Measurements from ENCODE around the gene HDAC4.
A peak's percentile ranks its signal among the peaks of the same experiment; 100 is the strongest.

HDAC4 gene

DNA sequence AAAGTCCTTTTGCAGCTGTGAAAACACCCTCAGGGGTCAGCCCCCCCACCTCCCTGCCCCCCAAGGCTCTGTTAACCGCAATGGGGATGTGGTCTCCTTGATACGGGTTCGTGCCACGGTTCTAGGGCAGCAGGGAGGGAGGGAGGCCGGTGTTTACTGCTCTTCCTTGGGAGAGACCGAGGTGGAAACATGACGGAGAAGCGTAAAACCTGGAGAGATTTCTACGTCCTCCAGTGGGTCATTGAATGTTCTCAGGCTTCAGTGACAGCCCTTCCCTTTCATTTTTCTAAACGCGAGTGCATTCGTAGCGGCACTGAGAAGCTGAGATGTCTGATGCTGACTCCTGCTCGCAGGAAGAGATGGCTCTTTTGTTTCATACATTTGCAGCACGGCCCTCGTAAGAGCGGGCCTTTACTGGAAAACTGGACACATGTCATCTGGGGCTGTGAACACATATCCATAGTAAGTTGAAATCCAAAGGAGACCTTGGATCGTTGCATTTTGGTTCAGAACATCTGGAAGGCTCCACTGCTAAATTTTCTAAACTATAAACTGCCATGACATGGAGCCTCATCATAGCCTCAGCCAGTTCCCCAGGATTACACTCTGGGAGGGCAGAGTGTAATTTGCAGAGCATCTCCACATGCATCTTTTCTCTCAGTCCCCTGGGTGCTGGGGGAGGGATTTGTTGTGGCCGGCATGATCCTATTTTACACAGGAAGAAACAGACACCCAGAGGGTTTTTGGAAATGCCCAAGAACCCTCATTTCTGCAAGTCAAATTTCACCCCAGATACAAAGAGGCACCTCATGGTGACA is 40.6 kb upstream of the HDAC4 start:
- peak overlapping the region; percentile 67 to 87 (median 76) for H3K27ac ChIP-seq
- H3K36me3 ChIP-seq, result no peaks in the 10 kb centered on the region
- peaks cover 75 to 99% (median 87%) of the 10 kb centered on the region in 10 experiments for H3K4me1 ChIP-seq
- H3K4me3 ChIP-seq, result peak overlapping the region; percentile 52 to 65 (median 56)
- peaks cover 2 to 30% (median 15%) of the 10 kb centered on the region in 11 experiments; a peak in 21 of 22 replicates for H3K9me3 ChIP-seq (replicated peaks in 1 of 11)
- H4K20me1 ChIP-seq, result no peaks in the 10 kb centered on the region
- peak overlapping the region; percentile 88 to 98 (median 95) for H3K4me2 ChIP-seq
- no peak for TF ChIP-seq Cebpa-rat (IDR thresholded peaks at IDR 0.05)
- H3K27me3 ChIP-seq, result no peaks in the 10 kb centered on the region
- peak overlapping the region; percentile 65 to 81 (median 77) for H3K9ac ChIP-seq

DNA sequence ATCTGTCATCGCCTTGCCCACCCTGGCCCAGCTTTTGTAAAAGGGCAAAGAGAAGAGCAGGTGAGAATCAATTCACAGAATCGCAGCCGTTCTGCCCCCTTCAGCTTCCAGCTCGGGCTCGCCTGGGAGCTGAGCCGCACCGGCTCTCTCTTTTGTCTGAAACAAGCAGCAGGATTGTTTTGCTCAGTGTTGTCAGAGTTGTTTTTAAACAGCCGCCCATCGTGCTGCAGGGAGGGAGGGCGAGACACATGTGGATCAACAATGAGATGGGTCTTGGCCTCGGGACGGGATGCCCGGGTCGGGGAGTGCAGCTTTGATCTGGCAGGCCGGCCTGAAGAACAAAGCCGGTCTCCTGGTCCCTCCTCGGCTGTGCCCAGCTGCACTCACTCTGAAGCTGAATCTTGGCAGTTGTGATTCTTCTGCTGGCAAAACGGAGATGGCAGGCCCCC is 39.7 kb upstream of the HDAC4 start:
- peak overlapping the region; percentile 52 to 65 (median 56) for H3K4me3 ChIP-seq
- H4K20me1 ChIP-seq, result no peaks in the 10 kb centered on the region
- H3K4me2 ChIP-seq, result peak overlapping the region; percentile 88 to 98 (median 95)
- TF ChIP-seq Cebpa-rat (IDR thresholded peaks at IDR 0.05), result no peak
- peak overlapping the region; percentile 67 to 87 (median 76) for H3K27ac ChIP-seq
- H3K9ac ChIP-seq, result peak overlapping the region; percentile 65 to 81 (median 77)
- no peaks in the 10 kb centered on the region for H3K27me3 ChIP-seq
- H3K9me3 ChIP-seq (replicated peaks in 1 of 11), result peaks cover 9 to 28% (median 17%) of the 10 kb centered on the region in 11 experiments; a peak in 20 of 22 replicates
- peaks cover 75 to 97% (median 84%) of the 10 kb centered on the region in 10 experiments for H3K4me1 ChIP-seq
- no peaks in the 10 kb centered on the region for H3K36me3 ChIP-seq

DNA sequence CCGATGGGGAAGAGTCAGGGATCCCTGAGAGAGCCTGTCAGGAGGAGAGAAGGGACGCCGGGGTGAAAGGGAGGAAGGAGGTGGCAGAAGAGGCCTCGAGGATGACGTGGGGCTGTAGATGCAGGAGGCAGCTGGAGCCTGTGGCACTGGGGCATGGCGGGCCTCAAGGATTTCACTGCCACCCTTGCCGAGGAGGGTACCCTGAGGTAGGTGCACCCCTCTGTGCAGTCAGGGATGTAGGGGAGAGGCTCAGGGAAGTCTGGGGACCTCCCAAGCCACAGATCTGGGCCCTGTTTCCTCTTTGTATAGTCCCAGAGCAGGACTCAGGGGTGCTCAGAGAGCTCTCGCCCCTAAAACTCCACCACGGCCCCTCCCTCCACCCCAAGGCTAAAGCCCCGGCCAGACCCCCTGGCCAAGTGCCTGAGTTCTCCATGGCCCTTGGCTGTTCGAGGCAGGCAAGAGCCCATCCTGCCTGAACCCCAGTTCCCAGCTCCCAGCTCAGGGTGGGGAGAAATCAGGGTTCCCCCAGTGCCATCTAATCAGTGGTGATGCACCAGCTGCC is 39.0 kb upstream of the HDAC4 start:
- Histone ChIP-seq H3K9me3 (replicated peaks in 1 of 11) (peaks cover 13 to 25% (median 18%) of the 10 kb centered on the region in 11 experiments; a peak in 21 of 22 replicates), H3K4me1 (peaks cover 75 to 90% (median 83%) of the 10 kb centered on the region in 10 experiments), H4K20me1 (no peaks in the 10 kb centered on the region), H3K4me2 (peak overlapping the region; percentile 88 to 98 (median 95)), H3K27ac (peak overlapping the region; percentile 67 to 87 (median 76)), H3K9ac (peak overlapping the region; percentile 65 to 81 (median 77)), H3K27me3 (no peaks in the 10 kb centered on the region), H3K36me3 (no peaks in the 10 kb centered on the region), H3K4me3 (peak overlapping the region; percentile 52 to 65 (median 56))
- no peak for TF ChIP-seq Cebpa-rat (IDR thresholded peaks at IDR 0.05)

DNA sequence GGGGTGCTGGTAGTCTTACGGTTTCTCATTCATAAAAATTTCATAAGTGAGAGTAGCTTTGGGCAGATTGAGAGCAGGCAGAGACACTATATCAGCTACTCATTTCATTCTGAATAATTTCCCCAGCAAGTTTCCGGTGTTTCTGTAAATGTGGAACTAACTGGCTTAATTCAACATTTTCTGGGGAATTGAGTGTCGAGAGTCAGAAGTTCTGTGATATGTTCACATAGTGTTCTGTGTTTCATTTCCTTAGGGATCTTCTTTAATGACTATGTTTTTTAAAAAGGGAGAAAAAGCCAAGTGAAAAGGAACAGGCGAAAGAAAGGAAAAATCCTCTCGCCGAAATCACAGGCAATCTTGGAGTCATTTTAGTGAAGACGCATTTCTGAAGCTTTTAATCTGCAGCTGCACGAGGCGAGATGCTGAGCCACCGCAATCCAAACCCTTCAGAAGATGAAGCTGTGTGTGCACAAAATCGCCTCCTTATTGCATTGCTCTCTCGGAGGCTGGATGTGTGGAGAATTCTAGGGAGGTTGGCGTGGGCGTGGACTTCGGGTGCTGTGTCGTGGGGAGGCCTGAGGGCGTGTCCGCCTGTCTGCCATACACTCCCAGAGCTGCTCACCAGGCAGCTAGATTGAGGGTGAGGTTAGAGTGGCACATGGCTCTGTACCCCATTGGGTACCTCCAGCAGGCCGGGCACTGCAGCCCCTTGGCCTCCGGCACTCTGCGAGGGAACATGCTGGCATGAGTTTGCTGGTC is 38.4 kb upstream of the HDAC4 start:
- Histone ChIP-seq H3K4me1 (peaks cover 70 to 88% (median 79%) of the 10 kb centered on the region in 10 experiments), H3K27ac (peak overlapping the region; percentile 67 to 87 (median 76)), H4K20me1 (no peaks in the 10 kb centered on the region), H3K36me3 (no peaks in the 10 kb centered on the region), H3K9ac (peak overlapping the region; percentile 65 to 81 (median 77)), H3K4me3 (peak overlapping the region; percentile 52 to 65 (median 56)), H3K27me3 (no peaks in the 10 kb centered on the region), H3K9me3 (replicated peaks in 1 of 11) (peaks cover 19 to 25% (median 22%) of the 10 kb centered on the region in 11 experiments), H3K4me2 (peak overlapping the region; percentile 88 to 98 (median 95))
- TF ChIP-seq Cebpa-rat (IDR thresholded peaks at IDR 0.05), result no peak

DNA sequence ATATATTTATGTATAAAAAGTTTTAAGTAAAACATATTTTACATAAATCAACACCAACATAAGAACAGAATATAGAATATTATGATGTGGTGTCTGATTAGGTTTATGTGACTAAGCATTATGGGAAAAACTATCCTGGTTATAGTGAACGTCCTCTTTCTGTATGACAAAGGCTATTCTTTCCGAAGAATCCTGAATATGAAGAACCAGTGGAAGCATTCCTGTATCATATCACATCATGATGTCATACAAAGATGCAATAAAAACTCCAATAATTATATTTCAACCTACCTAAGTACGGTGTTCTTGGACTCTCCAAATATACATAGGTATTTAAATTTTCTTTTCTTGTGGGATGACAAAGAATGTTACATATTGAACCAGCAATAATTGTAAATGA is 37.5 kb upstream of the HDAC4 start:
- H3K4me3 ChIP-seq, result no peak overlapping the region
- H3K27me3 ChIP-seq, result no peaks in the 10 kb centered on the region
- peaks cover 62 to 82% (median 71%) of the 10 kb centered on the region in 10 experiments for H3K4me1 ChIP-seq
- H3K9ac ChIP-seq, result peak overlapping the region in 4 of 11 experiments; percentile 39 to 81 (median 71); a peak in 5 of 22 replicates
- H3K4me2 ChIP-seq, result peak overlapping the region; percentile 88 to 98 (median 95)
- no peak for TF ChIP-seq Cebpa-rat (IDR thresholded peaks at IDR 0.05)
- H3K36me3 ChIP-seq, result no peaks in the 10 kb centered on the region
- peak overlapping the region; percentile 49 to 87 (median 76); a peak in 15 of 22 replicates for H3K27ac ChIP-seq
- no peaks in the 10 kb centered on the region for H4K20me1 ChIP-seq
- peaks cover 28 to 33% (median 30%) of the 10 kb centered on the region in 11 experiments for H3K9me3 ChIP-seq (replicated peaks in 1 of 11)

GRCh38 chr2:239436669-239437335 is 36.0 kb upstream of the HDAC4 start:
- Histone ChIP-seq H3K4me2 (peak overlapping the region; percentile 20 to 98 (median 43); a peak in 19 of 22 replicates), H3K27me3 (no peaks in the 10 kb centered on the region), H3K9me3 (replicated peaks in 1 of 11) (peaks cover 30 to 46% (median 40%) of the 10 kb centered on the region in 11 experiments), H3K9ac (peak overlapping the region in 2 of 11 experiments; percentile 4 to 34; a peak in 2 of 22 replicates), H4K20me1 (no peaks in the 10 kb centered on the region), H3K27ac (peak overlapping the region in 7 of 11 experiments; percentile 17 to 72 (median 65); a peak in 13 of 22 replicates), H3K4me3 (no peak overlapping the region), H3K36me3 (no peaks in the 10 kb centered on the region), H3K4me1 (peaks cover 46 to 67% (median 56%) of the 10 kb centered on the region in 10 experiments)
- no peak for TF ChIP-seq Cebpa-rat (IDR thresholded peaks at IDR 0.05)

- Histone ChIP-seq H3K4me1 (peaks cover 39 to 60% (median 48%) of the 10 kb centered on the region in 10 experiments), H3K27ac (peak overlapping the region in 6 of 11 experiments; percentile 33 to 72 (median 68); a peak in 11 of 22 replicates), H3K9me3 (replicated peaks in 1 of 11) (peaks cover 30 to 46% (median 40%) of the 10 kb centered on the region in 11 experiments), H3K4me2 (peak overlapping the region in 6 of 11 experiments; percentile 42 to 98 (median 82); a peak in 11 of 22 replicates), H3K9ac (peak overlapping the region in 1 of 11 experiments; percentile 0; a peak in 1 of 22 replicates), H3K36me3 (no peaks in the 10 kb centered on the region), H3K27me3 (no peaks in the 10 kb centered on the region), H4K20me1 (no peaks in the 10 kb centered on the region), H3K4me3 (no peak overlapping the region)
- no peak for TF ChIP-seq Cebpa-rat (IDR thresholded peaks at IDR 0.05)
Measured at GRCh38 chr2:239436076-239436475, 35.3 kb upstream of the HDAC4 start.

Measured in BLaER1 treated with 17β-estradiol and CSF1 and Interleukin-3, amounts not matched to agents 10 nM and 100 nM (cell line).